Measurements from ENCODE around the gene IRX3.

Gene IRX3

DNA sequence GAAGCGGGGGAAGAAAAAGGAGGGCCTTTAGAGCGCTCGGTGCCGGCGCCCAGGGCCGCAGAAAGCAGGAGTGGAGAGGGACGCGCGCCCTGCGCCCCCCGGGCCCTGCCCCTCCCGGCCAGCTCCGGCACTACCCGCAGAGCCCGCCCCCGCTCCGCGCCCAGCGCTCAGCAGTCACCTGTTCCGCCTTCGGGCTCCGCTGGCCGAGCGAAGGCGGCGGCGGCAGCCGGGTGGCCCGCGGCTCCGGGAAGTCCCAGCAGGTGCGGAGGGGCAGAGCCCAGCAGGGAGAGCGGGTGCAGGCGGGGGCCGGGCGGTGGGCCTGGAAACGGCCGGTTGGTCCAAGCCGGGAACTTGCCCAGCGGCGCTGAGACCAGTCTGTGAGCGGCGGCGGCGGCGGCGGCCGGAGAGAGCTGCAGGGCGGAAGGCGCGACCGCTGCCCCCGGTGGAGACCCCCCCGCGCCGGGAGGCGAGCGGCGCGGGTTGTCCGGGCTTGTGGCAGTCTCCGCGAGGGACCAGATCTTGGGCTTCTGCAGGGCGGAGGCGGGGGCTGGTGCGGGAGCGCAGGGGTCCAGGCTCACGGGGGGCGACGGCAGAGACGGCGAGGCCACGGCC lies 2.2 kb downstream of the IRX3 start:
- Histone ChIP-seq H3K27me3 (ENCODE audit: control insufficient read depth in 1 of 2, insufficient read depth in 2 of 2, low read length in 2 of 2) (peaks cover 67 to 74% of the 10 kb centered on the region in 2 donors), H3K4me1 (ENCODE audit: control insufficient read depth, insufficient read depth, low read length) (peaks cover 48% of the 10 kb centered on the region), H3K36me3 (ENCODE audit: control insufficient read depth in 2 of 2, insufficient read depth in 2 of 2, low read length in 2 of 2) (no peaks in the 10 kb centered on the region), H3K4me3 (ENCODE audit: low read length in 2 of 2) (peak overlapping the region in 1 of 2 donors; percentile 35), H3K9me3 (ENCODE audit: control insufficient read depth in 2 of 2, low read length in 2 of 2) (no peaks in the 10 kb centered on the region), H3K9ac (ENCODE audit: low read length in 2 of 2) (no peak overlapping the region), H3K27ac (ENCODE audit: low read length) (no peak overlapping the region)

GRCh38 chr16:54283725-54284318 lies 2.8 kb downstream of the IRX3 start:
- Histone ChIP-seq H3K4me3 (ENCODE audit: low read length in 2 of 2) (no peak overlapping the region), H3K27me3 (ENCODE audit: control insufficient read depth in 1 of 2, insufficient read depth in 2 of 2, low read length in 2 of 2) (peaks cover 61 to 68% of the 10 kb centered on the region in 2 donors), H3K36me3 (ENCODE audit: control insufficient read depth in 2 of 2, insufficient read depth in 2 of 2, low read length in 2 of 2) (no peaks in the 10 kb centered on the region), H3K27ac (ENCODE audit: low read length) (no peak overlapping the region), H3K9me3 (ENCODE audit: control insufficient read depth in 2 of 2, low read length in 2 of 2) (no peaks in the 10 kb centered on the region), H3K9ac (ENCODE audit: low read length in 2 of 2) (no peak overlapping the region), H3K4me1 (ENCODE audit: control insufficient read depth, insufficient read depth, low read length) (peaks cover 48% of the 10 kb centered on the region)

GRCh38 chr16:54282928-54283724 lies 3.5 kb downstream of the IRX3 start:
- Histone ChIP-seq H3K9me3 (ENCODE audit: control insufficient read depth in 2 of 2, low read length in 2 of 2) (no peaks in the 10 kb centered on the region), H3K4me3 (ENCODE audit: low read length in 2 of 2) (no peak overlapping the region), H3K36me3 (ENCODE audit: control insufficient read depth in 2 of 2, insufficient read depth in 2 of 2, low read length in 2 of 2) (no peaks in the 10 kb centered on the region), H3K9ac (ENCODE audit: low read length in 2 of 2) (no peak overlapping the region), H3K27me3 (ENCODE audit: control insufficient read depth in 1 of 2, insufficient read depth in 2 of 2, low read length in 2 of 2) (peaks cover 55 to 63% of the 10 kb centered on the region in 2 donors), H3K27ac (ENCODE audit: low read length) (no peak overlapping the region), H3K4me1 (ENCODE audit: control insufficient read depth, insufficient read depth, low read length) (peaks cover 48% of the 10 kb centered on the region)

- Histone ChIP-seq H3K27ac (ENCODE audit: low read length) (no peak overlapping the region), H3K4me1 (ENCODE audit: control insufficient read depth, insufficient read depth, low read length) (peaks cover 43% of the 10 kb centered on the region), H3K4me3 (ENCODE audit: low read length in 2 of 2) (peak overlapping the region in 1 of 2 donors; percentile 22)
These were observed 4.2 kb downstream of the IRX3 start for GRCh38 chr16:54282202-54282927.

DNA sequence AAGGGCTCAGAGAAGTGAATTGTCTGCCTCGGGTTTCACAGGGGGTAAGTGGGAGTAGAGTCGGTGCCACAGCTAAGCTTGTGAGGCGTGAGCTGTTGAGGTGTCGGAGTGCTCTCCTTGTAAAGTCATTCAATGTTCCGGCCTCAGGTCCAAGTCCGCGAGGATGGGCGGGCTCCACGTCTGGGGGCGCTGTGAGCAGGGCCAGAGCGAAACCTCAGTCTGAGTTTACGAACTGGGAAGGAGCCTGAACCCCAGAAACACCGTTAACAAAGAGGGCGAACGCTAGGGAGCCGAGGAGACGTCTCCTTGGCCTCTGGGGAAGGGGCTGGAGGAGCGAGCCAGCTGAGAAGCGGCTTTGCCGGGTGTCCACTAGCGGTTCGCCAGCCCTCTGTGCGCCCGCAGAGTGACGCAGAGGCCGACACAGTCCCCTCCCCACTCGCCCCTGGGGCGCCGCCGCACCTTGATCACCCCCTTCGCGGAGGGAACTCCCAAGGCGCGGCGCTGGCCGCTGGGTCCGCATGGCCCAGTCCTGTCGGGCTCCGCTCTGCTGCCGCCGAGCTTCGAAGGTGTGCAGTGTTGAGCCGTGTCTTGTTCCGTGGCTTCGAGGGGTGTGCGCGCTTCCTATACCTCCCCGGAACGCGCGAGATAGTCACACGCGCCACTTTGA lies 4.9 kb downstream of the IRX3 start:
- H3K9me3 ChIP-seq (ENCODE audit: control insufficient read depth in 2 of 2, low read length in 2 of 2) = no peaks in the 10 kb centered on the region
- H3K4me1 ChIP-seq (ENCODE audit: control insufficient read depth, insufficient read depth, low read length) = peaks cover 36% of the 10 kb centered on the region
- H3K9ac ChIP-seq (ENCODE audit: low read length in 2 of 2) = no peak overlapping the region
- H3K27me3 ChIP-seq (ENCODE audit: control insufficient read depth in 1 of 2, insufficient read depth in 2 of 2, low read length in 2 of 2) = peaks cover 48 to 51% of the 10 kb centered on the region in 2 donors
- peak overlapping the region in 1 of 2 donors; percentile 22 for H3K4me3 ChIP-seq (ENCODE audit: low read length in 2 of 2)
- H3K36me3 ChIP-seq (ENCODE audit: control insufficient read depth in 2 of 2, insufficient read depth in 2 of 2, low read length in 2 of 2) = no peaks in the 10 kb centered on the region
- no peak overlapping the region for H3K27ac ChIP-seq (ENCODE audit: low read length)

More at GRCh38 chr16:54282202-54282927, 4.2 kb downstream of the IRX3 start:
- no peaks in the 10 kb centered on the region for H3K9me3 ChIP-seq (ENCODE audit: control insufficient read depth in 2 of 2, low read length in 2 of 2)
- H3K27me3 ChIP-seq (ENCODE audit: control insufficient read depth in 1 of 2, insufficient read depth in 2 of 2, low read length in 2 of 2) = peaks cover 49 to 55% of the 10 kb centered on the region in 2 donors
- no peaks in the 10 kb centered on the region for H3K36me3 ChIP-seq (ENCODE audit: control insufficient read depth in 2 of 2, insufficient read depth in 2 of 2, low read length in 2 of 2)
- H3K9ac ChIP-seq (ENCODE audit: low read length in 2 of 2) = no peak overlapping the region

GRCh38 chr16:54280751-54281150 lies 5.8 kb downstream of the IRX3 start:
- H3K27me3 ChIP-seq (ENCODE audit: control insufficient read depth in 1 of 2, insufficient read depth in 2 of 2, low read length in 2 of 2) = peaks cover 44 to 46% of the 10 kb centered on the region in 2 donors
- no peaks in the 10 kb centered on the region for H3K36me3 ChIP-seq (ENCODE audit: control insufficient read depth in 2 of 2, insufficient read depth in 2 of 2, low read length in 2 of 2)
- H3K4me3 ChIP-seq (ENCODE audit: low read length in 2 of 2) = no peak overlapping the region
- no peak overlapping the region for H3K27ac ChIP-seq (ENCODE audit: low read length)
- H3K4me1 ChIP-seq (ENCODE audit: control insufficient read depth, insufficient read depth, low read length) = peaks cover 27% of the 10 kb centered on the region
- H3K9me3 ChIP-seq (ENCODE audit: control insufficient read depth in 2 of 2, low read length in 2 of 2) = no peaks in the 10 kb centered on the region
- no peak overlapping the region for H3K9ac ChIP-seq (ENCODE audit: low read length in 2 of 2)

GRCh38 chr16:54277845-54278703 lies 8.5 kb downstream of the IRX3 start:
- no peak overlapping the region for H3K4me3 ChIP-seq (ENCODE audit: low read length in 2 of 2)
- no peak overlapping the region for H3K27ac ChIP-seq (ENCODE audit: low read length)
- H3K36me3 ChIP-seq (ENCODE audit: control insufficient read depth in 2 of 2, insufficient read depth in 2 of 2, low read length in 2 of 2) = no peaks in the 10 kb centered on the region
- no peak overlapping the region for H3K9ac ChIP-seq (ENCODE audit: low read length in 2 of 2)
- peaks cover 23 to 32% of the 10 kb centered on the region in 2 donors for H3K27me3 ChIP-seq (ENCODE audit: control insufficient read depth in 1 of 2, insufficient read depth in 2 of 2, low read length in 2 of 2)
- H3K4me1 ChIP-seq (ENCODE audit: control insufficient read depth, insufficient read depth, low read length) = peaks cover 8% of the 10 kb centered on the region
- no peaks in the 10 kb centered on the region for H3K9me3 ChIP-seq (ENCODE audit: control insufficient read depth in 2 of 2, low read length in 2 of 2)

- Histone ChIP-seq H3K36me3 (ENCODE audit: control insufficient read depth in 2 of 2, insufficient read depth in 2 of 2, low read length in 2 of 2) (no peaks in the 10 kb centered on the region), H3K27me3 (ENCODE audit: control insufficient read depth in 1 of 2, insufficient read depth in 2 of 2, low read length in 2 of 2) (peaks cover 3 to 18% of the 10 kb centered on the region in 2 donors), H3K9me3 (ENCODE audit: control insufficient read depth in 2 of 2, low read length in 2 of 2) (peaks cover 5% of the 10 kb centered on the region in 2 donors), H3K4me1 (ENCODE audit: control insufficient read depth, insufficient read depth, low read length) (no peaks in the 10 kb centered on the region), H3K9ac (ENCODE audit: low read length in 2 of 2) (no peak overlapping the region), H3K27ac (ENCODE audit: low read length) (no peak overlapping the region), H3K4me3 (ENCODE audit: low read length in 2 of 2) (no peak overlapping the region)
These were observed 10.6 kb downstream of the IRX3 start for GRCh38 chr16:54275956-54276355.

GRCh38 chr16:54273566-54273965 lies 13.0 kb downstream of the IRX3 start:
- peaks cover 5% of the 10 kb centered on the region in 2 donors for H3K9me3 ChIP-seq (ENCODE audit: control insufficient read depth in 2 of 2, low read length in 2 of 2)
- H3K27ac ChIP-seq (ENCODE audit: low read length) = no peak overlapping the region
- H3K4me3 ChIP-seq (ENCODE audit: low read length in 2 of 2) = no peak overlapping the region
- no peaks in the 10 kb centered on the region for H3K36me3 ChIP-seq (ENCODE audit: control insufficient read depth in 2 of 2, insufficient read depth in 2 of 2, low read length in 2 of 2)
- peaks cover 3 to 10% of the 10 kb centered on the region in 2 donors for H3K27me3 ChIP-seq (ENCODE audit: control insufficient read depth in 1 of 2, insufficient read depth in 2 of 2, low read length in 2 of 2)
- no peaks in the 10 kb centered on the region for H3K4me1 ChIP-seq (ENCODE audit: control insufficient read depth, insufficient read depth, low read length)
- no peak overlapping the region for H3K9ac ChIP-seq (ENCODE audit: low read length in 2 of 2)
